Activated CD4-positive, alpha-beta T cell treated with anti-CD3 and anti-CD28 coated beads, Interleukin-2, amount 10 ng/mL, durations not matched to agents 7 days and 5 days (primary cell): ENCODE data around the gene ANKRD23. TPM values are rescaled to one million over a fixed set of nuclear protein-coding genes. Genes with fewer than 3 reads are reported as not detected.

Experiments
- CTCF ChIA-PET: fragments of 350-600 bp; sonication (Branson Sonifier 250); formaldehyde crosslinking; loops from one replicate; lab custom pipeline; 2021; ENCODE audit warnings: antibody characterized with exemption; lab: Charles Lee
- POLR2A ChIA-PET: fragments of 350-600 bp; sonication (Branson Sonifier 250); formaldehyde crosslinking; loops from one replicate; lab custom pipeline; 2021; ENCODE audit warnings: antibody characterized with exemption; lab: Charles Lee
- DNase-seq: peaks from one replicate; pipeline ENCODE4 v3.0.0-alpha.2; 2020
- H3K27ac Mint-ChIP-seq: one replicate; pipeline ENCODE4 v1.8.0; 2021; ENCODE audit warnings: mild to moderate bottlenecking, moderate library complexity, mixed read lengths
- H3K27me3 Mint-ChIP-seq: one replicate; pipeline ENCODE4 v1.8.0; 2021; ENCODE audit warnings: mixed read lengths
- H3K36me3 Mint-ChIP-seq: one replicate; pipeline ENCODE4 v1.8.0; 2021; ENCODE audit warnings: low read depth, mixed read lengths
- H3K4me1 Mint-ChIP-seq: one replicate; pipeline ENCODE4 v1.8.0; 2021; ENCODE audit warnings: mixed read lengths
- H3K4me3 Mint-ChIP-seq: one replicate; pipeline ENCODE4 v1.8.0; 2021; ENCODE audit warnings: mild to moderate bottlenecking, moderate library complexity, mixed read lengths
- H3K9me3 Mint-ChIP-seq: one replicate; pipeline ENCODE4 v1.8.0; 2021; ENCODE audit warnings: mixed read lengths
- microRNA-seq: library from miRNA; unstranded; fragments of <30 nt; microRNA quantifications from one replicate; pipeline ENCODE4 v1.2.0, GENCODE V29; 2021; ENCODE audit warnings: borderline microRNAs expressed, borderline replicate concordance
- total RNA-seq, 2 experiments: library from RNA; stranded (reverse); gene quantifications; one replicate each; pipeline ENCODE4 v1.2.3, GENCODE V29; 2021

ANKRD23 gene
- total RNA-seq, 2 experiments from 2014 or later: 17.0 to 17.3 TPM

- no peaks in the 10 kb centered on the region for H3K9me3 Mint-ChIP-seq
- ChIA-PET CTCF (interaction anchor here (1.1 to 1.9 kb wide), 4 partner anchors 10 to 27 kb away, joined by 3 to 5 read pairs (median 4); partner anchors contain the start of gene CNNM4), POLR2A (no interaction called here)
- H3K4me3 Mint-ChIP-seq: no peak overlapping the region
- H3K27me3 Mint-ChIP-seq: no peaks in the 10 kb centered on the region
- H3K36me3 Mint-ChIP-seq: no peaks in the 10 kb centered on the region
- DNase-seq: no peak
- no peak overlapping the region for H3K27ac Mint-ChIP-seq
- no peaks in the 10 kb centered on the region for H3K4me1 Mint-ChIP-seq
Measured at GRCh38 chr2:96788442-96789244, 55.2 kb downstream of the ANKRD23 start.

Small RNA genes lying within 50 kb of the gene (microRNA-seq; reads per million reads assigned to microRNA genes)
- not detected for gene MIR3127

Other genes starting within 250 kb of the ANKRD23 start
- 10 to 100 TPM; 47.2 to 52.4 TPM for gene KANSL3, start 205.7 kb downstream of the ANKRD23 start, total RNA-seq
- not detected for gene FER1L5, start 201.3 kb downstream of the ANKRD23 start, total RNA-seq
- 1 to 10 TPM; 7.5 to 8.0 TPM for gene LMAN2L, start 104.0 kb downstream of the ANKRD23 start, total RNA-seq
- gene CNNM4, start 83.1 kb downstream of the ANKRD23 start, total RNA-seq: 1 to 10 TPM; 8.2 to 8.3 TPM
- gene CNNM3, start 27.8 kb downstream of the ANKRD23 start, total RNA-seq: 10 to 100 TPM; 31.4 to 41.5 TPM
- 10 to 100 TPM; 32.8 to 35.8 TPM for gene ANKRD39, start 14.0 kb upstream of the ANKRD23 start, total RNA-seq
- gene SEMA4C, start 26.1 kb upstream of the ANKRD23 start, total RNA-seq: 10 to 100 TPM; 25.5 to 35.4 TPM
- gene FAM178B, start 142.6 kb upstream of the ANKRD23 start, total RNA-seq: under 1 TPM; 0.47 to 0.79 TPM